Natural killer cell treated with Interleukin-12 subunit alpha and Interleukin-12 subunit beta and Interleukin-15 and Interleukin-18, amount 100 ng/mL, for 72 hours (primary cell): ENCODE data around the gene TUBA3D. TPM values are rescaled to one million over a fixed set of nuclear protein-coding genes. Genes with fewer than 3 reads are reported as not detected.
"Not testable (repeated sequence)": the region's sequence is repeated elsewhere in the genome, so short reads cannot be mapped to it uniquely, and the experiment has no call there.

Source experiments
- ATAC-seq, 2 donors: fragments of 150-1000 bp; cut with Tn5 transposase in 1 of 2; sonication (Bioruptor Pico), chemical (Tn5 transposase) in 1 of 2; 2 replicates each; pipeline ENCODE4 v1.10.0; 2021
- DNase-seq: peaks from one replicate; pipeline ENCODE4 v3.0.0; 2022; ENCODE audit warnings: low spot score
- H3K27ac Mint-ChIP-seq, 2 donors: 1 replicate in 1 of 2; 2 replicates in 1 of 2; pipeline ENCODE4 v1.8.0; 2022; ENCODE audit warnings: mixed read lengths in 2 of 2, mild to moderate bottlenecking in 1 of 2, moderate library complexity in 1 of 2
- H3K27me3 Mint-ChIP-seq, 2 donors: 1 replicate in 1 of 2; 2 replicates in 1 of 2; pipeline ENCODE4 v1.8.0; 2022; ENCODE audit warnings: mixed read lengths in 2 of 2
- H3K36me3 Mint-ChIP-seq: one replicate; pipeline ENCODE4 v1.8.0; 2022; ENCODE audit warnings: mixed read lengths
- H3K4me1 Mint-ChIP-seq, 2 donors: 1 replicate in 1 of 2; 2 replicates in 1 of 2; pipeline ENCODE4 v1.8.0; 2022; ENCODE audit warnings: low read depth in 2 of 2, mixed read lengths in 2 of 2, mild to moderate bottlenecking in 1 of 2
- H3K4me3 Mint-ChIP-seq: one replicate; pipeline ENCODE4 v1.8.0; 2022; ENCODE audit warnings: mixed read lengths
- H3K9me3 Mint-ChIP-seq: 2 replicates; pipeline ENCODE4 v1.8.0; 2022; ENCODE audit warnings: mixed read lengths
- total RNA-seq, 2 donors: library from RNA; stranded (reverse); gene quantifications; one replicate each; pipeline ENCODE4 v1.2.3, GENCODE V29; 2022

Gene TUBA3D
- not detected for total RNA-seq

- DNase-seq, result no peak
- no peak for ATAC-seq
- Mint-ChIP-seq H3K27me3 (no peaks in the 10 kb centered on the region), H3K4me3 (no peak within 1 kb of the TSS), H3K36me3 (no peaks in the 10 kb centered on the region), H3K27ac (no peak within 1 kb of the TSS), H3K4me1 (no peaks in the 10 kb centered on the region), H3K9me3 (no peaks in the 10 kb centered on the region)
These were observed at the start of gene TUBA3D for GRCh38 chr2:131475831-131476230. Gene TUBA3D, plus strand, starts transcription at chr2:131476119. Its CDS starts 81 bp downstream, at chr2:131476200.

- peak overlapping the region; percentile 10 for H3K4me3 Mint-ChIP-seq
- ATAC-seq, result peak in 1 of 2 donors; percentile 63
- DNase-seq, result no peak
- H3K36me3 Mint-ChIP-seq, result no peaks in the 10 kb centered on the region
- peaks cover 46 to 89% of the 10 kb centered on the region in 2 donors for H3K27me3 Mint-ChIP-seq
- H3K9me3 Mint-ChIP-seq, result no peaks in the 10 kb centered on the region
- peaks cover 0 to 4% of the 10 kb centered on the region in 2 donors for H3K4me1 Mint-ChIP-seq
- no peak overlapping the region for H3K27ac Mint-ChIP-seq
These were observed 49.2 kb upstream of the TUBA3D start for GRCh38 chr2:131426727-131427126.

GRCh38 chr2:131431336-131431735 lies 44.6 kb upstream of the TUBA3D start:
- ATAC-seq, result no peak
- Mint-ChIP-seq H3K27ac (no peak overlapping the region), H3K36me3 (no peaks in the 10 kb centered on the region), H3K9me3 (no peaks in the 10 kb centered on the region), H3K4me3 (no peak overlapping the region), H3K4me1 (peaks cover 0 to 3% of the 10 kb centered on the region in 2 donors), H3K27me3 (peaks cover 32 to 69% of the 10 kb centered on the region in 2 donors)
- DNase-seq, result no peak

- H3K36me3 Mint-ChIP-seq, H3K4me1 Mint-ChIP-seq, H3K4me3 Mint-ChIP-seq, H3K9me3 Mint-ChIP-seq, DNase-seq, H3K27ac Mint-ChIP-seq: not testable (repeated sequence)
- H3K27me3 Mint-ChIP-seq, result peaks cover 11 to 27% of the 10 kb centered on the region in 2 donors
- peak in 1 of 2 donors; percentile 36 for ATAC-seq
These were observed 35.0 kb upstream of the TUBA3D start for GRCh38 chr2:131440742-131441468.

- H3K4me3 Mint-ChIP-seq, ATAC-seq, H3K36me3 Mint-ChIP-seq, H3K27ac Mint-ChIP-seq, H3K4me1 Mint-ChIP-seq, DNase-seq, H3K9me3 Mint-ChIP-seq: not testable (repeated sequence)
- peaks cover 12 to 15% of the 10 kb centered on the region in 2 donors for H3K27me3 Mint-ChIP-seq
These were observed 31.0 kb upstream of the TUBA3D start for GRCh38 chr2:131444736-131445514.

- not testable (repeated sequence) for H3K9me3 Mint-ChIP-seq, ATAC-seq, H3K4me1 Mint-ChIP-seq, H3K4me3 Mint-ChIP-seq, DNase-seq, H3K36me3 Mint-ChIP-seq, H3K27ac Mint-ChIP-seq
- peaks cover 13% of the 10 kb centered on the region in 2 donors for H3K27me3 Mint-ChIP-seq
These were observed 30.5 kb upstream of the TUBA3D start for GRCh38 chr2:131445515-131445797.

GRCh38 chr2:131445896-131446295 lies 30.0 kb upstream of the TUBA3D start:
- no peak overlapping the region for H3K27ac Mint-ChIP-seq
- ATAC-seq, result no peak
- H3K4me1 Mint-ChIP-seq, result peaks cover 0 to 4% of the 10 kb centered on the region in 2 donors
- H3K9me3 Mint-ChIP-seq, result no peaks in the 10 kb centered on the region
- peaks cover 9 to 13% of the 10 kb centered on the region in 2 donors for H3K27me3 Mint-ChIP-seq
- DNase-seq, result no peak
- no peak overlapping the region for H3K4me3 Mint-ChIP-seq
- no peaks in the 10 kb centered on the region for H3K36me3 Mint-ChIP-seq

GRCh38 chr2:131447981-131448380 lies 27.9 kb upstream of the TUBA3D start:
- H3K27ac Mint-ChIP-seq, DNase-seq, H3K4me1 Mint-ChIP-seq, H3K9me3 Mint-ChIP-seq, ATAC-seq, H3K4me3 Mint-ChIP-seq, H3K36me3 Mint-ChIP-seq: not testable (repeated sequence)
- H3K27me3 Mint-ChIP-seq, result peaks cover 0 to 10% of the 10 kb centered on the region in 2 donors

GRCh38 chr2:131451265-131451949 lies 24.5 kb upstream of the TUBA3D start:
- ATAC-seq, result peak in 1 of 2 donors; percentile 63
- H3K9me3 Mint-ChIP-seq, DNase-seq, H3K27ac Mint-ChIP-seq, H3K4me1 Mint-ChIP-seq, H3K4me3 Mint-ChIP-seq, H3K36me3 Mint-ChIP-seq: not testable (repeated sequence)
- H3K27me3 Mint-ChIP-seq, result peaks cover 6 to 14% of the 10 kb centered on the region in 2 donors

GRCh38 chr2:131454914-131455313 lies 21.0 kb upstream of the TUBA3D start:
- not testable (repeated sequence) for H3K36me3 Mint-ChIP-seq, DNase-seq, ATAC-seq, H3K4me3 Mint-ChIP-seq, H3K4me1 Mint-ChIP-seq, H3K9me3 Mint-ChIP-seq, H3K27ac Mint-ChIP-seq
- peaks cover 14 to 20% of the 10 kb centered on the region in 2 donors for H3K27me3 Mint-ChIP-seq

- not testable (repeated sequence) for H3K27ac Mint-ChIP-seq, DNase-seq, H3K36me3 Mint-ChIP-seq, H3K4me3 Mint-ChIP-seq, H3K4me1 Mint-ChIP-seq, H3K27me3 Mint-ChIP-seq, ATAC-seq, H3K9me3 Mint-ChIP-seq
These were observed 8.2 kb upstream of the TUBA3D start for GRCh38 chr2:131467722-131468121.

- not testable (repeated sequence) for H3K9me3 Mint-ChIP-seq, H3K4me3 Mint-ChIP-seq, H3K27me3 Mint-ChIP-seq, H3K4me1 Mint-ChIP-seq, ATAC-seq, DNase-seq, H3K27ac Mint-ChIP-seq, H3K36me3 Mint-ChIP-seq
These were observed 5.0 kb upstream of the TUBA3D start for GRCh38 chr2:131470944-131471343.

GRCh38 chr2:131471624-131472023 lies 4.3 kb upstream of the TUBA3D start:
- not testable (repeated sequence) for DNase-seq, H3K9me3 Mint-ChIP-seq, H3K27me3 Mint-ChIP-seq, H3K4me3 Mint-ChIP-seq, H3K4me1 Mint-ChIP-seq, ATAC-seq, H3K36me3 Mint-ChIP-seq, H3K27ac Mint-ChIP-seq

GRCh38 chr2:131473266-131473665 lies 2.7 kb upstream of the TUBA3D start:
- not testable (repeated sequence) for H3K4me1 Mint-ChIP-seq, H3K27me3 Mint-ChIP-seq, ATAC-seq, H3K36me3 Mint-ChIP-seq, H3K9me3 Mint-ChIP-seq, H3K4me3 Mint-ChIP-seq, DNase-seq, H3K27ac Mint-ChIP-seq
